NT2/D1 (cell line): ENCODE measurements around the gene PNISR.

Experiments used
- YY1 ChIP-seq: IDR thresholded peaks from 2 replicates; pipeline ENCODE4 v1.6.1; 2011; ENCODE audit not compliant: insufficient read length, insufficient read depth
- ZNF274 ChIP-seq: IDR thresholded peaks from 2 replicates; pipeline ENCODE4 v1.6.1; 2011; ENCODE audit warnings: mild to moderate bottlenecking, low read depth, low read length

DNA sequence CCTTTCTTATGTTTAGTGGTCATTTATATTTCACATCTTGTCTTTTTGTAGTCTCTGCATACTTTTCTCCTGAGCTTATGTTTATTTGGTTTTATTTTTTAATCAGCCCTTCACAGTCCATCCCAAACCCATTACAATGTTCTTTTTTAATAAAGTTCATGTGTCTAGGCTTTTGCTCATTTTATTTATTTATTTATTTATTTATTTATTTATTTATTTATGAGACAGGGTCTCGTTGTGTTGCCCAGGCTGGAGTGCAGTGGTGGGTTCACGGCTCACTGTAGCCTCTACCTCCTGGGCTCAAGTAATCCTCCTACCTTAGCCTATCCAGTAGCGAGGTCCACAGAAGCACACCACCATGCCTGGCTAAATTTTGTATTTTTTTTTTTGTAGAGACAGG, 34.2 kb downstream of the PNISR start:
- TF ChIP-seq ZNF274 (no peak), YY1 (no peak)
